ENCODE data around the gene RTF1.

The RTF1 gene

GRCh38 chr15:41487802-41488201 is 70.9 kb downstream of the RTF1 start:
- peak; percentile 45 for DNase-seq (ENCODE audit: low spot score)

- DNase-seq (ENCODE audit: low spot score): no peak
These were observed 72.7 kb downstream of the RTF1 start for GRCh38 chr15:41489641-41490040.

GRCh38 chr15:41490355-41490754 is 73.5 kb downstream of the RTF1 start:
- peak; percentile 96 for DNase-seq (ENCODE audit: low spot score)

- DNase-seq (ENCODE audit: low spot score): no peak
These were observed 75.0 kb downstream of the RTF1 start for GRCh38 chr15:41491889-41492288.

- DNase-seq (ENCODE audit: low spot score): no peak
These were observed 75.8 kb downstream of the RTF1 start for GRCh38 chr15:41492597-41493204.

DNA sequence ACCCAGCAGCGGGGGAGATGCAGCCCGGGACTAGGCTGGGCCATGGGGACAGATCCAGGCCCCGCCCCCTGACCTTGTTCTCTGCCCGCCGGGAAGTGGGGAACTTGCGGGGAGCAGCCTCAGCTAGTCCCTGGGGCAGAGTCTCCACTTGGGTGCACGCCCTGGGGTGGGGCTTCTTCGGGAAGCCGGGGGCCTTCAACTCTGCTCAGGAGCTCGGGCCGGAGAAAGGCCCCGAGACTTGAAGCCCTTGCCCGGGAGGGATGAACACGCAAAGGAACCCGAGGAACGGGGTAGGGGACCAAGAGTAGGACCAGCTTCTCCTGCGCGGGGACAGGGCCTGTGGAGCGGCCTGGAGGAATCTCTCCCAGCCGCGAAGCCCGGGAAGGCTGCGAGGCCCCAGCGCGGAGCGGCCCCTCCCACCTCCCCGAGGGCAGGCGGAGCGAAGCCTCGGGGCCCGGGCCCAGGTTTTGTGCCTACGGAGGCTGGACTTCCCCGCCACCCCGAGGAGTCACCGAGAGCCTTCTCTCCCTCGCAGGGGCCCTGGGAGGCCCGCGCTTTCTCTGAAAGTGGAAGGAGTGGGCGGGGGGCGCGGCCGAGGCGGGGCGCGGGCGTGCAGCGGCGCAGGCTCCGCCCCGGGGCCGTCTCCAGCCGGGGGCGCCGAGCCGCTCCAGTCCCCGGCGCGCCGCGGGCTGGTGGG is 76.5 kb downstream of the RTF1 start, which contains the start of gene ITPKA:
Gene ITPKA, plus strand, starts transcription at position 670 of the 697 bp plus-strand sequence. CDS start 54 bp downstream, outside the sequence.
- DNase-seq (ENCODE audit: low spot score): peak; percentile 71

DNA sequence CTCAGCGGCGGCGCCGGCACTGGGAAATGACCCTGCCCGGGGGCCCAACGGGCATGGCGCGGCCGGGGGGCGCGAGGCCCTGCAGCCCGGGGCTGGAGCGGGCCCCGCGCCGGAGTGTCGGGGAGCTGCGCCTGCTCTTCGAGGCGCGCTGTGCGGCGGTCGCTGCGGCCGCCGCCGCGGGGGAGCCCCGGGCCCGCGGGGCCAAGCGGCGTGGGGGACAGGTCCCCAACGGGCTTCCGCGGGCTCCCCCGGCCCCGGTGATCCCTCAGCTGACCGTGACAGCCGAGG is 77.0 kb downstream of the RTF1 start:
- no peak for DNase-seq (ENCODE audit: low spot score)

DNA sequence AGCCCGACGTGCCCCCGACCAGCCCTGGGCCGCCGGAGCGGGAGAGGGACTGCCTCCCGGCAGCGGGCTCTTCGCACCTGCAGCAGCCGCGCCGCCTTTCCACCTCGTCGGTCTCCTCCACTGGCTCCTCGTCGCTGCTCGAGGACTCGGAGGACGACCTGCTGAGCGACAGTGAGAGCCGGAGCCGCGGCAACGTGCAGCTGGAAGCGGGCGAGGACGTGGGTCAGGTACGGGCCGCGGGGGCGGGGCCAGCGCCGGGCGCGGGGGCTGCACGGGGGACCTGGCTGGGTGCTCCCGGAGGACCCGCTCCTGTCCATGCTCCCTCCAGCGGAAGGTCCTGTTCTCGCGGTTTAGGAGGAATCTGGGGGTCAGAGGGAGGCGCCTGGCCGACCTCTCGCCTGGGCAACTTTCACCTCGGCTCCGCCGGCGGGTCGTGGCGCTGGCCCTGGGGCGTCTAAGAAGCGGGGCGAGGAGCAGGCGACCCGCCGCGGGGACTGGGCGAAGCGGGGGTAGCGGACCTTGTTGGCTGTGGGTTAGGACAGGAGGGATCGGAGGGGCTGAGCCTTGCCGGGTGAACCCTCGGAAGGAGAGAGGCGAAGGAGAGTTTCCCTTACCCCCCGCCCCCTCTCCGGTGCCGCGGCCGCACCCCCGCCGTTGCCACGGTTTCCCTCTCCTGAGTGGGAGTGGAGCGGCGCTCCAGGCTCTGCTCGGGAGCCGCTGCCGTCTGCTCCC is 77.5 kb downstream of the RTF1 start:
- no peak for DNase-seq (ENCODE audit: low spot score)

GRCh38 chr15:41494922-41495735 is 78.2 kb downstream of the RTF1 start:
- DNase-seq (ENCODE audit: low spot score): no peak

- no peak for DNase-seq (ENCODE audit: low spot score)
These were observed 79.1 kb downstream of the RTF1 start for GRCh38 chr15:41495736-41496599.

GRCh38 chr15:41498657-41499056 is 81.8 kb downstream of the RTF1 start:
- no peak for DNase-seq (ENCODE audit: low spot score)

GRCh38 chr15:41499109-41499851 is 82.4 kb downstream of the RTF1 start:
- DNase-seq (ENCODE audit: low spot score): no peak

- DNase-seq (ENCODE audit: low spot score): peak; percentile 61
These were observed 84.5 kb downstream of the RTF1 start for GRCh38 chr15:41501191-41501917.

GRCh38 chr15:41501931-41502794 is 85.3 kb downstream of the RTF1 start:
- no peak for DNase-seq (ENCODE audit: low spot score)

GRCh38 chr15:41502795-41503668 is 86.1 kb downstream of the RTF1 start:
- no peak for DNase-seq (ENCODE audit: low spot score)

- no peak for DNase-seq (ENCODE audit: low spot score)
These were observed 86.7 kb downstream of the RTF1 start for GRCh38 chr15:41503669-41504010.

DNA sequence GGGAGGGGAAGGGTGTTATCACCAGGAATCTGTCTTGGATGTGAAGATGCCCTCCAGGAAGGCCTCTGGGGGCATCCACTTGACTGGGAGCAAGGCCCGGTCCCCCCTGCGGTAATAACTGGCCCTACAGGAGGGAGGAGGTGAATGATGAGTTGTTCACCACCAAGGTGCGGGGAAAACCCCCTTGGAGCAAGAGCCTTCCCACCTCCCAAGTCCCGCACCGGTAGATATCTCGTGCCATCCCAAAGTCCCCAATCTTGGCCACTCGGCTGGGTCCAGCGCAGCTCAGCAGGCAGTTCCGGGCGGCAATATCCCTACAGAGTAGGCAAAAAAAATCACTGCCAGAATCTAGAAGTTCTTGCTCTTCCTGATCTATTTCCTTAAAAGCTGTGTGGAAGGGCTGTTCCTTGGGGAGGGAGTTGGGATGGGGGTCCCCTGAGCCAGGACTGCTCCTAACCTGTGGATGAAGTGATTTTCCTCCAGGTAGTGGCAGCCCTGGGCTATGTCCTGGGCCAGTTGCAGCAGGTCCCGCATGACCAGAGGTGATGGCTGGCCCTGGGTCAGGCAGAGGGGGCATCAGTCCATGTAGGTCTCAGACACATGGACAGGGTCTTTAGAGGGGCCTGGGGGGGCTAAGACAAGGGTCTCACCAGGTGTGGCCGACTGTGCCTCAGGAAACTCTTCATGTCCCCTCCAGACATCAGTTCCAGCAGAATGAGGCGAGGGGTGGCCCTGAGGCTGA is 88.0 kb downstream of the RTF1 start:
- no peak for DNase-seq (ENCODE audit: low spot score)
